Panc1 (cell line): ENCODE results near the gene MASP2. TPM values are rescaled to one million over a fixed set of nuclear protein-coding genes. Genes with fewer than 3 reads are reported as not detected.

Experiments used
- ATAC-seq: fragments of 200-7000 bp; cut with Tn5 transposase; 2 replicates; pipeline ENCODE4 v1.9.1; 2020; ENCODE audit warnings: mild to moderate bottlenecking, moderate library complexity
- BruUV-seq: library from RNA; stranded (reverse); fragments of 400-500 nt; replicated peaks from 2 replicates; lab custom pipeline; 2021; lab: Mats Ljungman, UMichigan
- CTCF ChIA-PET: fragments of 300-600 bp; sonication (Branson Sonifier 250); formaldehyde crosslinking; loops from one replicate; lab custom pipeline; 2022; ENCODE audit warnings: antibody characterized with exemption; lab: Charles Lee
- POLR2A ChIA-PET: fragments of 300-600 bp; sonication (Branson Sonifier 250); formaldehyde crosslinking; loops from one replicate; lab custom pipeline; 2022; ENCODE audit warnings: antibody characterized with exemption; lab: Charles Lee
- DNase-seq: peaks from one replicate; pipeline ENCODE4 v3.0.0-alpha.2; 2010; ENCODE audit warnings: low read depth, low spot score
- H3K27ac ChIP-seq: 2 replicates; pipeline ENCODE4 v1.5.1; 2011; ENCODE audit warnings: mild to moderate bottlenecking, low read length, inconsistent platforms
- H3K27me3 ChIP-seq: fragments of 200-500 bp; sonication (Bioruptor generic); 2 replicates; pipeline ENCODE4 v1.6.0; 2014; ENCODE audit warnings: low read length, inconsistent platforms; ENCODE audit not compliant: control insufficient read depth, insufficient read depth
- H3K36me3 ChIP-seq: fragments of 200-500 bp; sonication (Bioruptor generic); 2 replicates; pipeline ENCODE4 v1.5.1; 2014; ENCODE audit warnings: inconsistent platforms, mild to moderate bottlenecking, low read length, moderate library complexity; ENCODE audit not compliant: control insufficient read depth, insufficient read depth
- H3K4me1 ChIP-seq: 2 replicates; pipeline ENCODE4 v1.5.1; 2011; ENCODE audit warnings: inconsistent platforms, mild to moderate bottlenecking, low read length, moderate library complexity; ENCODE audit not compliant: control insufficient read depth, insufficient read depth
- H3K4me3 ChIP-seq, 2 experiments: 2 replicates each; pipeline ENCODE4 v1.5.1; 2011 to 2012; ENCODE audit warnings: low read depth in 2 of 2, low read length in 2 of 2, mild to moderate bottlenecking in 2 of 2, inconsistent platforms in 1 of 2, moderate library complexity in 1 of 2
- H3K9me3 ChIP-seq: fragments of 200-500 bp; sonication (Bioruptor generic); 2 replicates; pipeline ENCODE4 v1.5.1; 2014; ENCODE audit warnings: low read depth, mild to moderate bottlenecking, inconsistent platforms, low read length, moderate library complexity; ENCODE audit not compliant: control insufficient read depth, insufficient read depth
- CTCF ChIP-seq: fragments of 450-650 bp; IDR thresholded peaks from 2 replicates; pipeline ENCODE4 v1.5.1; 2017; ENCODE audit warnings: mild to moderate bottlenecking
- POLR2AphosphoS5 ChIP-seq: IDR thresholded peaks from 2 replicates; pipeline ENCODE4 v1.6.1; 2012; ENCODE audit warnings: mild to moderate bottlenecking, low read depth, low read length, moderate library complexity
- REST ChIP-seq, 2 experiments: IDR thresholded peaks; 2 replicates each; pipeline ENCODE4 v1.6.1; 2011 to 2012; ENCODE audit warnings: low read depth in 2 of 2, control low read depth in 1 of 2, low read length in 1 of 2, mild to moderate bottlenecking in 1 of 2, moderate library complexity in 1 of 2; ENCODE audit not compliant: insufficient read depth in 1 of 2
- SIN3A ChIP-seq: IDR thresholded peaks from 2 replicates; pipeline ENCODE4 v1.6.1; 2012; ENCODE audit warnings: low read depth, mild to moderate bottlenecking, low read length, moderate library complexity, borderline replicate concordance; ENCODE audit not compliant: insufficient read depth
- TCF7L2 ChIP-seq: IDR thresholded peaks from 2 replicates; pipeline ENCODE4 v1.6.1; 2011; ENCODE audit warnings: mild to moderate bottlenecking, low read depth, low read length, inconsistent platforms
- in situ Hi-C: cut with HindIII; loops from 2 replicates; pipeline ENCODE4 v1.10.0; 2016; ENCODE audit warnings: low sequenced_read_pairs, low pct_unique_long_range_greater_than_20kb
- intact Hi-C: fragments of 100-400 bp; cut with micrococcal nuclease; formaldehyde crosslinking; loops from one replicate; pipeline ENCODE4 v1.10.0; 2022; ENCODE audit not compliant: unreplicated experiment
- total RNA-seq: library from RNA; stranded (reverse); gene quantifications from one replicate; pipeline ENCODE4 v1.2.1, GENCODE V29; 2021; ENCODE audit not compliant: unreplicated experiment

Gene MASP2
- total RNA-seq, 1 experiment from 2014 or later: 0.41 TPM

DNA sequence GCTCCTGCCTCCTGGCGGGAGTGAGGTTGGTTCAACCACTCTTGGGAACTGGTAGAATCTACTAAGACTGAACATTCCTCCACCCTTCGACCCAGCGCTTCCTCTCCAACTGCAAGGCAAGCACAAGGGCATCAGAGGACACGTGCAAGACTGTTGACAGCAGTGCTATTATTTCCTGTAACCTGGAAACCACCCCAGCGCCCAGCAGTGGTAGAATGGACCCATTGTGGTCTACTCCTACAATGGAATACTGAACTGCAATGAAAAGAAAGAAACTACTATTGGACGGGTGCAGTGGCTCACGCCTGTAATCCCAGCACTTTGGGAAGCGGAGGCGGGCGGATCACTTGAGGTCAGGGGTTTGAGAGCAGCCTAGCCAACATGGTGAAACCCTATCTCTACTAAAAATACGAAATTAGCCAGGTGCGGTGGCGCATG lies 67.5 kb downstream of the MASP2 start:
- ChIA-PET CTCF (interaction anchor here (1.5 kb wide), 1 partner anchor 11 kb away, joined by 4 read pairs; no protein-coding TSS in a partner anchor), POLR2A (no interaction called here)
- TF ChIP-seq CTCF (no peak), POLR2AphosphoS5 (no peak), SIN3A (no peak), TCF7L2 (no peak), REST (IDR thresholded peaks at IDR 0.05; ENCODE audit: insufficient read depth in 1 of 2, low read depth in 2 of 2, low read length in 1 of 2) (no peak)
- H3K27me3 ChIP-seq: no peaks in the 10 kb centered on the region
- no TSS peak for BruUV-seq
- no peaks in the 10 kb centered on the region for H3K4me1 ChIP-seq
- intact Hi-C loops: no loop called here
- in situ Hi-C loops: no loop called here
- no peaks in the 10 kb centered on the region for H3K36me3 ChIP-seq
- H3K4me3 ChIP-seq: no peak overlapping the region
- no peak for DNase-seq
- H3K9me3 ChIP-seq: no peaks in the 10 kb centered on the region
- H3K27ac ChIP-seq: no peak overlapping the region
- no peak for ATAC-seq

GRCh38 chr1:10978719-10979118 lies 68.3 kb downstream of the MASP2 start:
- no peaks in the 10 kb centered on the region for H3K4me1 ChIP-seq
- no peaks in the 10 kb centered on the region for H3K9me3 ChIP-seq
- no TSS peak for BruUV-seq
- H3K27me3 ChIP-seq: no peaks in the 10 kb centered on the region
- ATAC-seq (no peak), DNase-seq (no peak)
- ChIA-PET CTCF (no interaction called here), POLR2A (no interaction called here)
- intact Hi-C loops: no loop called here
- H3K27ac ChIP-seq: no peak overlapping the region
- H3K36me3 ChIP-seq: no peaks in the 10 kb centered on the region
- in situ Hi-C loops: no loop called here
- no peak for TF ChIP-seq CTCF
- no peak overlapping the region for H3K4me3 ChIP-seq

Other genes starting within 250 kb of the MASP2 start
- gene TARDBP, start 34.6 kb downstream of the MASP2 start, total RNA-seq: 196 TPM
- gene SRM, start 12.8 kb upstream of the MASP2 start, total RNA-seq: 249 TPM
- gene EXOSC10, start 52.6 kb upstream of the MASP2 start, total RNA-seq: 93.1 TPM
- gene ANGPTL7, start 142.1 kb upstream of the MASP2 start, total RNA-seq: not detected
- 71.2 TPM for gene MTOR, start 215.3 kb upstream of the MASP2 start, total RNA-seq
- gene UBIAD1, start 226.0 kb upstream of the MASP2 start, total RNA-seq: 24.7 TPM